HG03139 (cell line): ENCODE data around the gene COL20A1.

Source experiments
- ATAC-seq: cut with Tn5 transposase; IDR thresholded peaks from one replicate; pipeline ENCODE4 v1.9.1; 2021; ENCODE audit not compliant: unreplicated experiment

Gene COL20A1

DNA sequence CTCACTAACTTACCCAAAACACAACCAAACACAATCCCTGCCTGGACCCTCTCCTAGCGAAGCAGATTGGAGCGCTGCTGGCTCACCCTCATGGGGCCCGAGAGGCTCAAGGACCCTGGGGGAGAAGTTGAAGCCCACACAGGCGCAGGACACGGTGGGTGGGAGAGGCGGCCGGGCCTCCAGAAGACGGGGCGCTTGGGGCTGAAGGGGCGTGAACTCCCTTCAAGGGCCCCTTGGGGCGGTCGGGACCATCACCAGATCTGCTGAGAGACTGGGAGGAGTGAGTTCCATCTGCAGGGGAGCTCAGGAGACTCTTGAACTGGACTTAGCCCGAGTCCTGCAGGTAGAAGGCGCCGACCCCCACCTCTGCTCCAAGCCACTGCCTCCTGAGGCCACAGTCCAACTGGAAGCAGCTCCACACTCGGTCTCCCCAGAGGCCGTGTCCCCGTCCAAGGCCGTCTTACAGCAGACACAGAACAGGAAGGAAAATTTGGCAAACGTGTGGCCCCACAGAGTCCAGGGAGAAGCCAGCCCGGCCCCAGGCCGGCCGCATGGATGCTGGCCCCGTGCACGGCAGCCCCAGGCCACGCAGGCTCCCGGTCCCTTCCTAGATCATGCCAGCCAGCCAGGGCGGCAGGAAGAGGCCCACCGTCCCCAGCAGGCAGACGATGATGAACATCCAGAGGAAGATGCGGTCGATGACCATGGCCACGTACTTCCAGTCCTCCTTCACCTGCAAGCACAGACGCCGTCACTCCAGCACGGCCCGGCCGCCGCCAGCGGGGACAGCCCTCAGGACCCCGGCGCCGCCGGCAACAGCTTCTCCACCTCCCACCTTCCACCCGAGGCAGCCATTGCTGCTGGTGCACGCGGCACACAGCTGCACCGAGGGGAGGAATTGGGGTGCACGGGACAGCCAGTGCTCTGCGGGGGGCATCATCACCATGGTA lies 53.4 kb downstream of the COL20A1 start:
- ATAC-seq = no peak

DNA sequence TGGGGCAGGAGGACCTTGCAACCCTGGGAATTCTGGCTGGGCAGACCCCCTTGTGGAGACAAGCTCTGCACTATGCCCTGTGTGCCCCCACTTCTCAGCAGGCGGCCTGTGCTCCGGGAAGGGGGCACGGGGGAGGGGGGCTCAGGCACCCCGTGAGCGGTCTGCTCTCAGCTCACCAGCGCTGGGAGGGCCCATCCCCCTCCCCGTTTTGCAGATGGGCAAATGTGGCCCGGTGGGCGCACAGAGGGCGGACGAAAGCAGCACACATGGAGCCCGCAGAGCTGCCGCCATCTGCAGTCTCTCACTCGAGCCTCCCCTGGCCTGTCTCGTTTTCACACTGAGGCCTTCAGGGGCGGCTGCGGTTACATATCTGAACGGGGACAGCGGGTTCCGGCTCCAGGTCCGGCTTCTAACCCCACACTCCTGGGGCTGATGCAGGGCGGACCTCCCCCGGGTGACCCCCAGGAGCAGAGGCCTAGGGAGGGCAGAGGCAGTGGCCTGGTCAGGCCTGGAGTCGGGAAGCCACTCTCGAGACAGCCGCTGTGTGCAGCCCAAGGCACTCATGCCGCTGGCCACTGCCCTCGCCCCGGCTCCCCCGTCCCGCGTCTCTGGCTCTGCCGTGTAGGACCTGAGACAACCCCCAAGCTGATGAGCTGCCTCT lies 54.2 kb downstream of the COL20A1 start:
- ATAC-seq = no peak

DNA sequence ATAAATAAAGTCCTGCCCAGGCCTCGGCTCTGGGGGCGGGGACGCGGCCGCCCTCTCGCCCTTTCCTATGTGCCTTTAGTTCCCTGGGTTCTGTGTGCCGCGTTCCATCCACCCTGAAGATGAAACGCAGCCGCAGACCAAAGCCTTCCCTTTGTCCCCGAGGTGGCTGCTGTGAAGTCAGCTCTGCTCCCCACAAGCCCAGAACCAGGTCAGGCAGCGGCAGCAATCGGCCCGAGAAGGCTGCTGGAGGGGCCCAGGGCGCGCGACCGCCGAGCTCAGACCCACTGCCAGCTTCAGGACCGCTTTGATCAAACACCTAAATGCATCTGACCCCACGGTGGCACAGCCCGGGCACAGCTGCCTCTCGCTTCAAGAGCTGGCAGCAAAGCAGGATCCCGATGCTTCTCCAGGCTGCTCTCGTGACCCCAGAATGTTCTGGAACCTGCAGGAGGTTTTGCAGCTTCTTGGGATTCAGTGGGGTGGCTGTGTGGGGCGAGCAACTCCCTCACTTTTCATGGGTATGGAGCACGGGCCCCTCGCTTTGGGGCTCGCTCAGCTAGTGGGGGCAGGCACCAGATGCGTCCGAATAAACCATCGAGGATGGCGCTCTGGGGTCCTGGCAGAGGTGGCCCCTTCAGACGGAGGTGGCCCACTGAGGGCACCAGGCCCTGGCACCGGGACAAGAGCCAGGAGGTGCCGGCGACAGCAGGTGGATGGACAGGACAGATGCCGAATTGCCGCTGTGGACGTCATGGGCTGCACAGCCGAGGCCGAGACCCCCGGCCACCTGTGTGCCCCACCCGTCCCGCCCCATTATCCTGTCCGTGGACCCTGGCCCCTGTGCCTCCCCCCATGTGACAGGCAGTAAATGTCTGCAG lies 55.2 kb downstream of the COL20A1 start:
- ATAC-seq = no peak

GRCh38 chr20:63348828-63349515 lies 56.0 kb downstream of the COL20A1 start:
- no peak for ATAC-seq

- no peak for ATAC-seq
These were observed 56.5 kb downstream of the COL20A1 start for GRCh38 chr20:63349516-63349895.

DNA sequence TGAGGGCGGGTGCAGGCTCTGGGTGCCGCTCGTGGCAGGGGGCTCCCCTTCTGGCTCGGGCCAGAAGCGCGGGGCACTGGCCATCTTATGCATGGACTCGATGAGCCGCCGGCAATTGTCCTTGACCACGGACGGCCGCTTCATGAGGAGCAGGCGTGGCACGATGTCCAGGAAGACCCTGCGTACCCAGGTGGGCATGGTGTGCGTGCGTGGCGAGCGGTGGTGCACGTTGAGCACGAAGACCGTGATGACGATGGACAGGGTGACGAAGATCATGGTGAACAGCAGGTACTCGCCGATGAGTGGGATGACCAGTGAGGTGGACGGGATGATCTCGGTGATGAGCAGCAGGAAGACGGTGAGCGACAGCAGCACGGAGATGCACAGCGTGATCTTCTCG lies 57.2 kb downstream of the COL20A1 start:
- ATAC-seq = no peak

GRCh38 chr20:63350597-63351325 lies 57.8 kb downstream of the COL20A1 start:
- no peak for ATAC-seq

DNA sequence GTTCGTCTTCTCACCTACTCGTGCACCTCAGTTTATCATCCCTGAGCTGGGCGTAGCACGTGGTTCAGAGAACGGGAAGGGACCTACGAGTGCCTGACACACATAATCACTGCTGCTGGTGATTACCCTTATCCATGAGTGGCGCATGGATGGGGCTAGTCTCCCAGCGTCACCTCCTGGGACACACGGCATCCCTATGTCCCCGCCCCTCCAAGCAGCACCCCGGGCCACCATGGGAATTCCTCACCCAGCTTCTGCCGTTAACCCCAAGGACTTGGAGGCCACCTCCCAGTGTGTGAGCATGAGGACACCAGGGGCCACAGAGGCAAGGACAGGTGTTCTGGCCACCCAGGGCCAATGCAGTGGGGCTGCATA lies 58.3 kb downstream of the COL20A1 start:
- ATAC-seq = no peak

GRCh38 chr20:63351811-63352591 lies 59.0 kb downstream of the COL20A1 start:
- ATAC-seq = no peak

DNA sequence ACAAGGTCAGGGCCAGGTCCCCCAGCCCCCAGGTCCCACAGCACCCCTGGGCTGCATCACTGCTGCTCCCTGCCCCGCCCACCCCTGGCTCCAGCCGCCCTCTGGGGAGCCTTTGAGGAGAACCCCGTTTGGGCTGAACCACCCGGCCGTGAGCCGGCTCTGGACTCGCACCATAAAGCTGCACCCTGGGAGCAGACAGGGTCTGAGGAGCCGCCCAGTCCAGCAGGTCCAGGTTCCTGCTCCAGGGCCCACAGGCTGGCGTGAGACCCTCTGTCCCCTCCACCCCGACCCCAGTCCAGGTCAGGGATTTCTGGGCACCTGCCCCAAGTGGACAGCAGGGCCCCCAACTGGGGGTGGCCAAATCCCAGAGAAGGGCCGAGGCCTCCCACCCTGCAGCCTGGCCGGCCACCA lies 59.8 kb downstream of the COL20A1 start:
- no peak for ATAC-seq

DNA sequence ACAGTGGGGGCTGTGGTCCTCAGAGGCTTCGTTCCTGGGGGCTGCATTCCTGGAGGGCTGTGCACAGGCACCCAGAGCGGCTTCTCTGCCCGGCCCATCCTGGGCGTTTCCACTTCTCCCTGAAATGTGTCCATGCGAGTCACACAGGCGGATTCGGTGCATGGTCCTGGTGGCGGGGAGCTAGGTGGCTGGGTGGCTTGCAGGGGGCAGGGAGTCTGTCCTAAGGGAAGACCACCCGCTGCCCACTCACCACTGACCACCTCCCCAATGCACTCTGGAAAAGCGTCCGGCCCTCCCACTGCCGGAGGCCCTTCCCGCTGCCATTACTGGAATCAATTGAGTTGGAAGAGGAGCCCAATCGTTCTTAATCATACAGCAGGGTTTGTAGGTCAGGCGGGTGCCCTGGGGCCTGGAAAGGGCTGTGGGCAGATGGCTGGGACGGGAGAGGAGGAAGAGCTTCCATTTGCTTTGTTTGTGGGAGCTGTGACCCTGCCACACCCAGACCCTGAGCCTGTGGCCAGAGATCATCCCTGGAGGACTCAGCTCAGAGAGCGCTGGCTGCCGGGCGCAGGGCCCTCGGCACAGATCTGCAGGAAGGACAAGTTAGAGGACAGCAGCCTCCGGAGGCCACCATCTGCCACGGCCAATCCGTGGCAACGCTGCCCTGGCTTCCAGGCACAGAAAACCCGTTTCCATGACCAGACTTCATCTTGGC lies 61.8 kb downstream of the COL20A1 start:
- no peak for ATAC-seq

- no peak for ATAC-seq
These were observed 62.9 kb downstream of the COL20A1 start for GRCh38 chr20:63355781-63356295.

DNA sequence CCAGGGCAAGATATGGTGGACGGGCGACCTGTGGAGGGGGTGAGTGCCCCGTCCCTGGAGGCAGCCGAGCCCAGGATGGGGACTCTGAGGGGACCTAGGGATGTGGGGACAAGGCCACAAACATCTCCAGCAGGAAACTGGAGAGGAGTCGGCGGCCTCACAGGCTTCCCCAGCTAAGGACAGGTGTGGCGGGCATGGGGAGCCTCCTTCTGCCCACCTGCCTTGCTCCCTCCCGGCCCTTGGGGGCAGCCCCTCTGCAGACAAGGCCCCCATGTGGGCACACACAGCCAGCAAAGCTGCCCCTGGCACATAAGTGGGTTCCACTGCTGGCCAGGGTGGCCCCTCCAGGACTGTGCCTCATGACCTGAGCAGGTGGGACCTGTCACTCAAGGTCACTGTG lies 63.5 kb downstream of the COL20A1 start:
- ATAC-seq = no peak

DNA sequence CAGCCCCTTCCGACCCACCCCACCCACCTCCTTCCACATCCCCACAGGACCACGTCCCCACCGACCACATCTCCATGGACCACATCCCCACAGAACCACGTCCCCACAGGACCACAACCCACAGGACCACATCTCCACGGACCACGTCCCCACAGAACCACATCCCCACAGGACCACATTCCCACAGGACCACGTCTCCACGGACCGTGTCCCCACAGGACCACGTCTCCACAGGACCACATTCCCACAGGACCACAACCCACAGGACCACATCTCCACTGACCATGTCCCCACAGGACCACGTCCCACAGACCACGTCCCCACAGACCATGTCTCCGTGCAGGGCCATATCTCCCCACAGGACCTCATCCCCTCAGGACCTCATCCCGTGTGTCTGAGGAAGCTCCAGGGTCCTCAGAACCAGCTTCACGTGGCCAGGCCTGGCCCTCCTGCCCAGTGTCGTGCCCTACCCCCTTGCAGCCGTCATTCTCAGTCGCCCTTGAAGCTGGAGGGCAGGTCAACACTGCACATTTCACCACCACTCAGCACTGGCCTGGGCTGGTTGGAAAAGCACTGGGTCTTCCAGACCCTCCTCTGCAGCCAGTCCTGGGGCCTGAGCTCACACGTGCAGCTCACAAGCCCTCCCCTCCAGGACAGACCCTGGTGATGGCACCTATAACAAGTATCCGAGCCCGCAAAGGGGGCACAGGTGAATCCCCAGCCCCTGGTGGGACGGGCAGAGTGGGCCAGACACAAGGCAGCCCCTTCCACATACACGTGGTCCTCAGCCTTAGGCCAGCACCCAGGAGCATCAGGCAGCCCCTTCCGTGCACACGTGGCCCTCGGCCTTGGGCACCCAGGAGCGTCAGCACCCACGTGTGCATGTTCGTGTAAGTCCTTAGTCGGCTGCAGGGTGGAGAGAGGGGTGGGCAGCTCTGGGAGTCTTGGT lies 64.2 kb downstream of the COL20A1 start:
- ATAC-seq = no peak

DNA sequence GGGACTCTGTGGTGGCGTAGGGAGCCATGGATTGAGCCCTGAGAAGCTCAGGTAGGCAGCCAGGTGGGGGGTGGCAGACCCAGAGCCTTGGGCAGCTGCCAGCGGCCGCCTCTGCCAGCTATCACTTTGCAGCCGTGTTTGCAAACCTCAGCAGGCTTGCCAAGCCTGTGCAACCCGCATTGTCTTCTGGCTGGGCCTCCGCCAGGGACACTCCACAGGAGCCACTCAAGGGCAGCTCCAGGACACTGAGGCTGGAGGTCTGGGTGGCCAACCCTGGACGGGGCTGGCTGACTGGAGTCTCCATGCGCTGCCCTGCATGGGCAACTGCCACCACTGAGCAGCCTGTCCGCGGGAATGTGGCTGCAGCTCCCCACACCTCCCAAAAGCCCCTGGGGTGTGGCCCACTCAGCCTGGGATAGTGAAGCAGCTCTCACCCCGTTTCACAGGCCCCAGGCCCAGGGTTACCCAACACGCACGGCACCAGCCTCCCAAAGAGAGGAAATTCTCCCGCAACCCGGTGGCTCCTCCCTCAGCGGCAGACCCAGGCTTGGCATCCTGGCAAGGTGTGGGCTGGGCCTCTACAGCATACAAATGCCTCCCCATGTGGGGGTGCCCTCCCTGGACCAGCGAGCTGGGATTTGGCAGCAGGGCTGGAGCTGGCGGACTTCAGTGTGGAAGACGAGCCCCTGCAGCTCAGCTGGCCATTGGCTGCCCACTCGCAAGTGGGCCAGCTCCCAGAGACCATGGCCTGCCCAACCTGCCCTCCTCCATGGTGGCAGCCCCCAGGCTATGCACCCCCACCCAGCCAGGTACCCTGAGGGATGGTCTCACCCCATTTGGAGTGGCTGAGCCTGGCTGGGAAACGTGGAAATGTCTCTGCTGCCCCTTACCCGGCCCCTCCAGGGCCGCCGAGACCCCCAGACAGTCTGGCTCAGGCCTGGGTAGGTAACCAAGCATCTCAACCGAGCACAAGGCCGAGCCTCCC lies 65.2 kb downstream of the COL20A1 start:
- no peak for ATAC-seq
